ENCODE measurements around the gene MYH16.

DNA sequence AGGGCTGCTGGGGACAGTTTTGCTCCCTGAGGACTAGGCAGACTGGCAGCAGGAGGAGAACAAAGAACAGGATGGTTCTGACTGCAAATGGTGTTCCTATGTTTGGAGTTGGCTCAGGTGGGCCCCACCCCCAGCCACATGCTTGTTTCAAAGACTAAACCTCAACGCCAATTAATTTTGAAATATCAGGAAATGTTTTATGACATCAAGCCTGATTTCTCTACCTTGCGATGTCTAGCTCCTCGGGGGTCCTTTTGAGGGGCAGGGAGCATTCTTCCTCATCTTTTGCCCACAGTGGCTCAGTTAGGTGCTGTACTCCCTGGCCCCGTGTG, 4.1 kb upstream of the MYH16 start:
- TF ChIP-seq, protein P1, sequence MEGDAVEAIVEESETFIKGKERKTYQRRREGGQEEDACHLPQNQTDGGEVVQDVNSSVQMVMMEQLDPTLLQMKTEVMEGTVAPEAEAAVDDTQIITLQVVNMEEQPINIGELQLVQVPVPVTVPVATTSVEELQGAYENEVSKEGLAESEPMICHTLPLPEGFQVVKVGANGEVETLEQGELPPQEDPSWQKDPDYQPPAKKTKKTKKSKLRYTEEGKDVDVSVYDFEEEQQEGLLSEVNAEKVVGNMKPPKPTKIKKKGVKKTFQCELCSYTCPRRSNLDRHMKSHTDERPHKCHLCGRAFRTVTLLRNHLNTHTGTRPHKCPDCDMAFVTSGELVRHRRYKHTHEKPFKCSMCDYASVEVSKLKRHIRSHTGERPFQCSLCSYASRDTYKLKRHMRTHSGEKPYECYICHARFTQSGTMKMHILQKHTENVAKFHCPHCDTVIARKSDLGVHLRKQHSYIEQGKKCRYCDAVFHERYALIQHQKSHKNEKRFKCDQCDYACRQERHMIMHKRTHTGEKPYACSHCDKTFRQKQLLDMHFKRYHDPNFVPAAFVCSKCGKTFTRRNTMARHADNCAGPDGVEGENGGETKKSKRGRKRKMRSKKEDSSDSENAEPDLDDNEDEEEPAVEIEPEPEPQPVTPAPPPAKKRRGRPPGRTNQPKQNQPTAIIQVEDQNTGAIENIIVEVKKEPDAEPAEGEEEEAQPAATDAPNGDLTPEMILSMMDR (IDR thresholded peaks at IDR 0.05) = no peak
- TF ChIP-seq POLR2AphosphoS5 (IDR thresholded peaks at IDR 0.05) (no peak), POLR2A (IDR thresholded peaks at IDR 0.05) (no peak)
